ENCODE data around the gene KLHL5.
"Not testable (repeated sequence)": the region's sequence is repeated elsewhere in the genome, so short reads cannot be mapped to it uniquely, and the experiment has no call there.

The KLHL5 gene

GRCh38 chr4:39104255-39104654, 42.2 kb downstream of the KLHL5 start:
- no peak for DNase-seq

GRCh38 chr4:39106011-39106410, 44.0 kb downstream of the KLHL5 start:
- no peak for DNase-seq

- no peak for DNase-seq
Observed at GRCh38 chr4:39114436-39114835, 52.4 kb downstream of the KLHL5 start.

- DNase-seq = peak; percentile 15
Observed at GRCh38 chr4:39118034-39118658, 56.1 kb downstream of the KLHL5 start.

GRCh38 chr4:39120418-39120817, 58.4 kb downstream of the KLHL5 start:
- DNase-seq = no peak

GRCh38 chr4:39124885-39125599, 63.0 kb downstream of the KLHL5 start:
- DNase-seq = no peak

- DNase-seq = no peak
Observed at GRCh38 chr4:39125600-39125985, 63.6 kb downstream of the KLHL5 start.

- DNase-seq = no peak
Observed at GRCh38 chr4:39126256-39127095, 64.4 kb downstream of the KLHL5 start.

GRCh38 chr4:39133623-39134022, 71.6 kb downstream of the KLHL5 start:
- no peak for DNase-seq

GRCh38 chr4:39134683-39135306, 72.8 kb downstream of the KLHL5 start:
- no peak for DNase-seq

- not testable (repeated sequence) for DNase-seq
Observed at GRCh38 chr4:39138227-39138626, 76.2 kb downstream of the KLHL5 start.

GRCh38 chr4:39146211-39146610, 84.2 kb downstream of the KLHL5 start:
- no peak for DNase-seq

- no peak for DNase-seq
Observed at GRCh38 chr4:39154009-39154408, 92.0 kb downstream of the KLHL5 start.

- no peak for DNase-seq
Observed at GRCh38 chr4:39157520-39157919, 95.5 kb downstream of the KLHL5 start.

- no peak for DNase-seq
Observed at GRCh38 chr4:39166177-39166576, 104.1 kb downstream of the KLHL5 start.

GRCh38 chr4:39166669-39167068, 104.6 kb downstream of the KLHL5 start:
- DNase-seq = no peak

GRCh38 chr4:39169426-39169825, 107.4 kb downstream of the KLHL5 start:
- DNase-seq = no peak

- no peak for DNase-seq
Observed at GRCh38 chr4:39170301-39170700, 108.3 kb downstream of the KLHL5 start.
